CD4-positive, alpha-beta T cell (primary cell): ENCODE measurements around the gene FEZ2. TPM values are rescaled to one million over a fixed set of nuclear protein-coding genes. Genes with fewer than 3 reads are reported as not detected.

ENCODE experiments used
- ATAC-seq: fragments of 200-7000 bp; cut with Tn5 transposase; one replicate; pipeline ENCODE4 v1.10.0; 2022; ENCODE audit warnings: mild to moderate bottlenecking; ENCODE audit not compliant: poor library complexity
- CTCF ChIA-PET: fragments of 350-600 bp; sonication (Branson Sonifier 250); formaldehyde crosslinking; loops from one replicate; lab custom pipeline; 2021; ENCODE audit warnings: antibody characterized with exemption, inconsistent platforms; lab: Charles Lee
- POLR2A ChIA-PET: fragments of 350-600 bp; sonication (Branson Sonifier 250); formaldehyde crosslinking; loops from one replicate; lab custom pipeline; 2021; ENCODE audit warnings: antibody characterized with exemption, inconsistent platforms; lab: Charles Lee
- DNase-seq, 14 experiments: peaks; one replicate each; pipeline ENCODE4 v3.0.0-alpha.2; 2013 to 2020; ENCODE audit warnings: mixed read lengths in 2 of 14
- H3K27ac ChIP-seq, 2 donors: one replicate each; pipeline versions ENCODE4 v1.5.1 to v1.7.0; 2013; ENCODE audit warnings: low read length in 2 of 2, low read depth in 1 of 2, mild to moderate bottlenecking in 1 of 2
- H3K27me3 ChIP-seq, 2 experiments: 1 replicate in 1 of 2; 2 replicates in 1 of 2; pipeline versions ENCODE4 v1.6.1 to v1.7.0; 2013; ENCODE audit warnings: low read length in 2 of 2, control low read depth in 1 of 2, mild to moderate bottlenecking in 1 of 2, moderate library complexity in 1 of 2; ENCODE audit not compliant: insufficient read depth in 2 of 2, control insufficient read depth in 1 of 2
- H3K36me3 ChIP-seq: one replicate; pipeline ENCODE4 v1.6.1; 2013; ENCODE audit warnings: low read length, control low read depth; ENCODE audit not compliant: insufficient read depth
- H3K4me1 ChIP-seq: one replicate; pipeline ENCODE4 v1.6.1; 2013; ENCODE audit warnings: low read length, control low read depth; ENCODE audit not compliant: insufficient read depth
- H3K4me3 ChIP-seq: one replicate; pipeline ENCODE4 v1.5.1; 2013; ENCODE audit warnings: mild to moderate bottlenecking, low read length, moderate library complexity
- H3K9me3 ChIP-seq, 2 experiments: 1 replicate in 1 of 2; 2 replicates in 1 of 2; pipeline versions ENCODE4 v1.6.1 to v1.7.0; 2013; ENCODE audit warnings: low read length in 2 of 2, mild to moderate bottlenecking in 2 of 2, control low read depth in 1 of 2, moderate library complexity in 1 of 2; ENCODE audit not compliant: control insufficient read depth in 1 of 2, insufficient read depth in 1 of 2
- H3K27ac Mint-ChIP-seq: one replicate; pipeline ENCODE4 v1.8.0; 2020; ENCODE audit warnings: mixed read lengths
- H3K27me3 Mint-ChIP-seq: one replicate; pipeline ENCODE4 v1.8.0; 2021; ENCODE audit warnings: mixed read lengths
- H3K36me3 Mint-ChIP-seq: one replicate; pipeline ENCODE4 v1.8.0; 2021; ENCODE audit warnings: low read depth, mixed read lengths
- H3K4me1 Mint-ChIP-seq: one replicate; pipeline ENCODE4 v1.8.0; 2021; ENCODE audit warnings: low read depth, mixed read lengths
- H3K4me3 Mint-ChIP-seq: one replicate; pipeline ENCODE4 v1.8.0; 2020; ENCODE audit warnings: mild to moderate bottlenecking, mixed read lengths
- H3K9me3 Mint-ChIP-seq: one replicate; pipeline ENCODE4 v1.8.0; 2020; ENCODE audit warnings: mixed read lengths
- CTCF ChIP-seq: fragments of 200-600 bp; IDR thresholded peaks from one replicate; pipeline ENCODE4 v1.8.0; 2022; ENCODE audit warnings: antibody characterized with exemption, mild to moderate bottlenecking
- intact Hi-C, 2 experiments: fragments of 100-400 bp; cut with DNase I in 1 of 2; cut with micrococcal nuclease in 1 of 2; formaldehyde crosslinking; loops; one replicate each; pipeline versions ENCODE4 v1.15.1 to v1.9.0; 2023 to 2025; cut with DNase I, micrococcal nuclease
- total RNA-seq, 174 experiments: library from RNA in 2 of 174; stranded (reverse) in 2 of 174; gene quantifications; one replicate each; pipeline ENCODE4 v1.2.3 and lab custom pipeline; 2021 to 2026

FEZ2 gene
- total RNA-seq, 2 experiments from 2014 or later = 4.8 to 5.6 TPM

GRCh38 chr2:36587556-36587955 lies 10.4 kb downstream of the FEZ2 start:
- intact Hi-C loops = no loop called here
- DNase-seq = no peak
- H3K27me3 Mint-ChIP-seq = no peaks in the 10 kb centered on the region
- no peaks in the 10 kb centered on the region for H3K4me1 ChIP-seq
- H3K36me3 ChIP-seq = peaks cover 27% of the 10 kb centered on the region
- ChIA-PET CTCF (no interaction called here), POLR2A (no interaction called here)
- no peak for ATAC-seq
- H3K36me3 Mint-ChIP-seq = peaks cover 73% of the 10 kb centered on the region
- H3K4me1 Mint-ChIP-seq = peaks cover 16% of the 10 kb centered on the region
- H3K4me3 Mint-ChIP-seq = no peak overlapping the region
- TF ChIP-seq CTCF = no peak
- H3K9me3 Mint-ChIP-seq = no peaks in the 10 kb centered on the region
- H3K27ac ChIP-seq = no peak overlapping the region
- H3K4me3 ChIP-seq = no peak overlapping the region
- no peaks in the 10 kb centered on the region for H3K27me3 ChIP-seq
- H3K9me3 ChIP-seq = no peaks in the 10 kb centered on the region
- H3K27ac Mint-ChIP-seq = no peak overlapping the region

GRCh38 chr2:36587101-36587500 lies 10.9 kb downstream of the FEZ2 start:
- Mint-ChIP-seq H3K4me3 (no peak overlapping the region), H3K9me3 (no peaks in the 10 kb centered on the region), H3K27ac (no peak overlapping the region), H3K27me3 (no peaks in the 10 kb centered on the region), H3K4me1 (peaks cover 16% of the 10 kb centered on the region), H3K36me3 (peaks cover 78% of the 10 kb centered on the region)
- Histone ChIP-seq H3K27ac (no peak overlapping the region), H3K9me3 (no peaks in the 10 kb centered on the region), H3K36me3 (peaks cover 30% of the 10 kb centered on the region), H3K27me3 (no peaks in the 10 kb centered on the region), H3K4me1 (no peaks in the 10 kb centered on the region), H3K4me3 (no peak overlapping the region)
- intact Hi-C loops = no loop called here
- POLR2A ChIA-PET = no interaction called here
- CTCF ChIA-PET = no interaction called here
- TF ChIP-seq CTCF = no peak
- no peak for DNase-seq
- no peak for ATAC-seq

GRCh38 chr2:36586672-36587071 lies 11.3 kb downstream of the FEZ2 start:
- intact Hi-C loops = no loop called here
- H3K9me3 Mint-ChIP-seq = no peaks in the 10 kb centered on the region
- no peak overlapping the region for H3K27ac Mint-ChIP-seq

More at GRCh38 chr2:36586672-36587071, 11.3 kb downstream of the FEZ2 start:
- H3K4me1 Mint-ChIP-seq = peaks cover 11% of the 10 kb centered on the region
- CTCF ChIA-PET = no interaction called here
- Histone ChIP-seq H3K9me3 (no peaks in the 10 kb centered on the region), H3K4me1 (no peaks in the 10 kb centered on the region), H3K27me3 (no peaks in the 10 kb centered on the region), H3K36me3 (peaks cover 30% of the 10 kb centered on the region), H3K27ac (no peak overlapping the region), H3K4me3 (no peak overlapping the region)
- ATAC-seq (no peak), DNase-seq (no peak)
- POLR2A ChIA-PET = no interaction called here
- no peaks in the 10 kb centered on the region for H3K27me3 Mint-ChIP-seq
- no peak for TF ChIP-seq CTCF
- no peak overlapping the region for H3K4me3 Mint-ChIP-seq
- peaks cover 80% of the 10 kb centered on the region for H3K36me3 Mint-ChIP-seq
